D721Med (cell line): Measurements from ENCODE around the gene STARD13.

ENCODE experiments used
- DNase-seq: peaks from one replicate; pipeline ENCODE4 v3.0.0; 2011; ENCODE audit warnings: low spot score; ENCODE audit not compliant: insufficient read length
- FAIRE-seq: peaks from 2 replicates; lab custom pipeline; 2011; peaks lifted over from hg19 to GRCh38; lab: Jason Lieb, UNC
- CTCF ChIP-seq: IDR thresholded peaks from 2 replicates; pipeline ENCODE4 v1.5.1; 2012; ENCODE audit warnings: mild to moderate bottlenecking, control low read depth; ENCODE audit not compliant: insufficient read depth; ENCODE audit errors: missing control alignments

STARD13 gene

GRCh38 chr13:33090755-33091414, 194.7 kb downstream of the STARD13 start:
- no peak for TF ChIP-seq CTCF
- FAIRE-seq (no peak), DNase-seq (no peak)

GRCh38 chr13:33089311-33089710, 196.2 kb downstream of the STARD13 start:
- FAIRE-seq (no peak), DNase-seq (no peak)
- TF ChIP-seq CTCF, result no peak

- no peak for DNase-seq
- TF ChIP-seq CTCF, result no peak
- FAIRE-seq, result no peak
Measured at GRCh38 chr13:33087790-33088189, 197.8 kb downstream of the STARD13 start.

GRCh38 chr13:33087091-33087490, 198.5 kb downstream of the STARD13 start:
- FAIRE-seq, result no peak

GRCh38 chr13:33083054-33083453, 202.5 kb downstream of the STARD13 start:
- DNase-seq (no peak), FAIRE-seq (no peak)
- no peak for TF ChIP-seq CTCF

More at GRCh38 chr13:33087091-33087490, 198.5 kb downstream of the STARD13 start:
- no peak for DNase-seq
- no peak for TF ChIP-seq CTCF

- DNase-seq (no peak), FAIRE-seq (no peak)
- TF ChIP-seq CTCF, result no peak
Measured at GRCh38 chr13:33081666-33082065, 203.9 kb downstream of the STARD13 start.

- no peak for TF ChIP-seq CTCF
- FAIRE-seq (no peak), DNase-seq (no peak)
Measured at GRCh38 chr13:33080972-33081590, 204.5 kb downstream of the STARD13 start.
